ENCODE measurements around the gene TMEM183A. TPM values are rescaled to one million over a fixed set of nuclear protein-coding genes. Genes with fewer than 3 reads are reported as not detected.

Gene TMEM183A
- total RNA-seq, 1 experiment from 2014 or later = 64.7 TPM

DNA sequence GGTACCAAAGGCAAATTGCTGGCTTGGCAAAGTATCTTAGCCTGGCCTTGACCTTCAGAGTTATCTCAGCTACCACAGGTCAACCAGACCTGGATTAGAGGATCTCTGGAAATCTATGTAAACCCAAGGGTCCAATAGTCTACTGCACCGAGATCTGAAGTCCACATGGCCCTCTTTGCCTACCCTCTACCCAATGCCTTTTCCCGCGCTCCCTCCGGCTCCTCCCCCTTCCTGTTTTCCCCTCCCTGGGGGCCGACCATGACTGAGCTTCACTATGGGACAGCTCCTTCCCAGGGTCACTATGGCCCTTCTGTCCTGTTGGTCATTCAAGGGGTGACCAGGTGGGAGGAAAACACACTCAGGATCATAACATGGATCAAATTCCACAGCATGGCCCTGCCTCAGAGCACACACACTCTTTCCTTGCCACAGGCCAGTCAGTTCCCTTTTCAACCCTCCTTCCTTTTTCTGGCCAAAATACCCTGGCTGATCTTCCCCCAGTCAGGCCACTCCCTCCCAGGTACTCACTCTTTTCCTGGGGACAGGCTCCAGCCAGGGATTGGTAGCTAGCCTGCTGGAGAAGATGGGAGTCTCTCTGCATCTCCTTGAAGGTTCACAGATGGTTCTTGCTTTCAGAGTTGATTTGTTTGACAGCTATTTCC lies 19.1 kb upstream of the TMEM183A start:
- ChIA-PET POLR2A (no interaction called here), CTCF (no interaction called here), RAD21 (ENCODE audit: low non-redundant PET in 1 of 2, low total read pairs in 2 of 2, uncharacterized antibody in 2 of 2, unreplicated experiment in 2 of 2) (interaction anchor here in 1 of 2 experiments (0.6 kb wide), 1 partner anchor 10 kb away, joined by 5 read pairs; no protein-coding TSS in a partner anchor)
- BruUV-seq (replicated peaks) = no TSS peak
- Histone ChIP-seq H3K36me3 (ENCODE audit: control insufficient read depth in 1 of 2, insufficient read depth in 2 of 2, low read length in 2 of 2) (no peaks in the 10 kb centered on the region), H3K9ac (ENCODE audit: low read length) (no peak overlapping the region), H3K27me3 (ENCODE audit: insufficient read depth, low read length) (no peaks in the 10 kb centered on the region), H3K9me2 (ENCODE audit: insufficient read depth) (no peaks in the 10 kb centered on the region), H3K27ac (ENCODE audit: low read depth, low read length) (no peak overlapping the region), H3K79me2 (ENCODE audit: insufficient read depth, low read length) (no peaks in the 10 kb centered on the region), H3K4me1 (ENCODE audit: control insufficient read depth in 1 of 2, insufficient read depth in 2 of 2, low read length in 2 of 2) (peaks cover 0 to 2% of the 10 kb centered on the region in 2 experiments; a peak in 2 of 4 replicates), H2AFZ (ENCODE audit: low read depth, low read length, poor library complexity, severe bottlenecking) (no peak overlapping the region), H3K9me3 (ENCODE audit: control insufficient read depth in 1 of 2, insufficient read depth in 1 of 2, low read depth in 1 of 2, low read length in 2 of 2) (no peaks in the 10 kb centered on the region), H3K4me3 (replicated peaks in 1 of 2; ENCODE audit: low read depth in 1 of 2, low read length in 2 of 2) (no peak overlapping the region), H4K20me1 (ENCODE audit: insufficient read depth) (no peaks in the 10 kb centered on the region), H3K4me2 (ENCODE audit: low read length) (no peak overlapping the region)
- intact Hi-C loops (cut with micrococcal nuclease) = no loop called here
- TF ChIP-seq SRF (IDR thresholded peaks at IDR 0.05; ENCODE audit: low read depth) (no peak), POLR2A (IDR thresholded peaks at IDR 0.05; ENCODE audit: borderline replicate concordance, extremely low read depth, insufficient read depth, insufficient read length) (no peak), FOSL1 (IDR thresholded peaks at IDR 0.05; ENCODE audit: low read depth) (no peak), CBX3 (IDR thresholded peaks at IDR 0.05; ENCODE audit: low read depth) (no peak), TCF7L2 (IDR thresholded peaks at IDR 0.05; ENCODE audit: borderline replicate concordance, extremely low read depth, insufficient read depth, insufficient read length) (no peak), JUND (IDR thresholded peaks at IDR 0.05) (no peak), POLR2AphosphoS5 (IDR thresholded peaks at IDR 0.05; ENCODE audit: low read depth, low read length) (no peak), CEBPB (IDR thresholded peaks at IDR 0.05; ENCODE audit: low read depth) (no peak), EZH2phosphoT487 (IDR thresholded peaks at IDR 0.05; ENCODE audit: borderline replicate concordance) (no peak), SIN3A (IDR thresholded peaks at IDR 0.05; ENCODE audit: low read depth) (no peak), ZNF274 (IDR thresholded peaks at IDR 0.05; ENCODE audit: low read depth, low read length) (no peak), ZFX (IDR thresholded peaks at IDR 0.05) (no peak), RAD21 (IDR thresholded peaks at IDR 0.05; ENCODE audit: low read depth) (no peak)
- TF ChIP-seq, protein P1, sequence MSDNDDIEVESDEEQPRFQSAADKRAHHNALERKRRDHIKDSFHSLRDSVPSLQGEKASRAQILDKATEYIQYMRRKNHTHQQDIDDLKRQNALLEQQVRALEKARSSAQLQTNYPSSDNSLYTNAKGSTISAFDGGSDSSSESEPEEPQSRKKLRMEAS (IDR thresholded peaks at IDR 0.05) = no peak
- no peak for ATAC-seq
- DNase-seq (ENCODE audit: low read depth, low spot score) = no peak
